ENCODE measurements around the gene NOL4L.

Gene NOL4L

GRCh38 chr20:32628960-32629530 is 43.9 kb upstream of the NOL4L start:
- H3K4me3 ChIP-seq (ENCODE audit: low read depth, low read length): no peak overlapping the region
- TF ChIP-seq CTCF (IDR thresholded peaks at IDR 0.05; ENCODE audit: control insufficient read depth, extremely low read depth, insufficient read depth): no peak
- DNase-seq (ENCODE audit: low read depth): no peak

- H3K4me3 ChIP-seq (ENCODE audit: low read depth, low read length): no peak overlapping the region
- TF ChIP-seq CTCF (IDR thresholded peaks at IDR 0.05; ENCODE audit: control insufficient read depth, extremely low read depth, insufficient read depth): no peak
- no peak for DNase-seq (ENCODE audit: low read depth)
Measured at GRCh38 chr20:32626859-32627636, 41.9 kb upstream of the NOL4L start.

- no peak overlapping the region for H3K4me3 ChIP-seq (ENCODE audit: low read depth, low read length)
- DNase-seq (ENCODE audit: low read depth): no peak
- TF ChIP-seq CTCF (IDR thresholded peaks at IDR 0.05; ENCODE audit: control insufficient read depth, extremely low read depth, insufficient read depth): no peak
Measured at GRCh38 chr20:32626407-32626806, 41.3 kb upstream of the NOL4L start.

- DNase-seq (ENCODE audit: low read depth): no peak
- H3K4me3 ChIP-seq (ENCODE audit: low read depth, low read length): no peak overlapping the region
- no peak for TF ChIP-seq CTCF (IDR thresholded peaks at IDR 0.05; ENCODE audit: control insufficient read depth, extremely low read depth, insufficient read depth)
Measured at GRCh38 chr20:32625996-32626395, 40.9 kb upstream of the NOL4L start.

- no peak for DNase-seq (ENCODE audit: low read depth)
- no peak for TF ChIP-seq CTCF (IDR thresholded peaks at IDR 0.05; ENCODE audit: control insufficient read depth, extremely low read depth, insufficient read depth)
- no peak overlapping the region for H3K4me3 ChIP-seq (ENCODE audit: low read depth, low read length)
Measured at GRCh38 chr20:32624687-32625345, 39.7 kb upstream of the NOL4L start.

GRCh38 chr20:32623667-32624157 is 38.6 kb upstream of the NOL4L start:
- no peak overlapping the region for H3K4me3 ChIP-seq (ENCODE audit: low read depth, low read length)
- TF ChIP-seq CTCF (IDR thresholded peaks at IDR 0.05; ENCODE audit: control insufficient read depth, extremely low read depth, insufficient read depth): no peak
- DNase-seq (ENCODE audit: low read depth): no peak

All from LNCaP clone FGC (cell line).